Effector CD8-positive, alpha-beta T cell (primary cell): ENCODE measurements around the gene STARD7.
"Not testable (repeated sequence)": the region's sequence is repeated elsewhere in the genome, so short reads cannot be mapped to it uniquely, and the experiment has no call there.

Experiments used
- DNase-seq: peaks from one replicate; lab custom pipeline; 2025; lab: John Stamatoyannopoulos, UW

The STARD7 gene

GRCh38 chr2:96163768-96164429, 44.7 kb downstream of the STARD7 start:
- peak; percentile 45 for DNase-seq

- DNase-seq, result no peak
These were observed 45.2 kb downstream of the STARD7 start for GRCh38 chr2:96163415-96163767.

GRCh38 chr2:96161898-96162297, 46.7 kb downstream of the STARD7 start:
- no peak for DNase-seq

- DNase-seq, result not testable (repeated sequence)
These were observed 48.3 kb downstream of the STARD7 start for GRCh38 chr2:96160366-96160765.

- no peak for DNase-seq
These were observed 49.4 kb downstream of the STARD7 start for GRCh38 chr2:96159084-96159830.

- no peak for DNase-seq
These were observed 50.1 kb downstream of the STARD7 start for GRCh38 chr2:96158554-96158940.

- peak; percentile 54 for DNase-seq
These were observed 50.7 kb downstream of the STARD7 start for GRCh38 chr2:96157649-96158553.

- no peak for DNase-seq
These were observed 51.5 kb downstream of the STARD7 start for GRCh38 chr2:96156926-96157648.

GRCh38 chr2:96156011-96156820, 52.4 kb downstream of the STARD7 start:
- no peak for DNase-seq

- no peak for DNase-seq
These were observed 53.9 kb downstream of the STARD7 start for GRCh38 chr2:96154506-96155380.

GRCh38 chr2:96153991-96154431, 54.6 kb downstream of the STARD7 start:
- DNase-seq, result no peak

GRCh38 chr2:96153291-96153713, 55.3 kb downstream of the STARD7 start:
- no peak for DNase-seq

- DNase-seq, result no peak
These were observed 56.1 kb downstream of the STARD7 start for GRCh38 chr2:96152304-96153161.

- no peak for DNase-seq
These were observed 56.9 kb downstream of the STARD7 start for GRCh38 chr2:96151595-96152303.

GRCh38 chr2:96150791-96151594, 57.6 kb downstream of the STARD7 start:
- DNase-seq, result no peak

GRCh38 chr2:96150007-96150640, 58.5 kb downstream of the STARD7 start:
- no peak for DNase-seq
